SK-N-SH treated with all-trans-retinoic acid at 6 μM for 48 hours (cell line): Measurements from ENCODE around the gene SNAPC3.
"Not testable (repeated sequence)": the region's sequence is repeated elsewhere in the genome, so short reads cannot be mapped to it uniquely, and the experiment has no call there.

ENCODE experiments used
- ARNTL ChIP-seq: fragments of 450-650 bp; formaldehyde crosslinking; IDR thresholded peaks from 2 replicates; pipeline ENCODE4 v1.5.0; 2020; ENCODE audit warnings: low read depth, mild to moderate bottlenecking, moderate library complexity, borderline replicate concordance
- CREB5 ChIP-seq: fragments of 250-450 bp; sonication (Bioruptor Pico); IDR thresholded peaks from 2 replicates; pipeline ENCODE4 v1.5.1; 2020; ENCODE audit warnings: low read depth, mild to moderate bottlenecking, moderate library complexity
- OSR1 ChIP-seq: fragments of 250-450 bp; sonication (Bioruptor Pico); IDR thresholded peaks from 2 replicates; pipeline ENCODE4 v1.8.0; 2022; ENCODE audit warnings: moderate library complexity, mild to moderate bottlenecking, inconsistent platforms
- PATZ1 ChIP-seq: fragments of 250-450 bp; sonication (Bioruptor Pico); IDR thresholded peaks from 2 replicates; pipeline ENCODE4 v1.8.0; 2020; ENCODE audit warnings: mild to moderate bottlenecking, moderate library complexity, borderline replicate concordance
- POU6F1 ChIP-seq: fragments of 250-450 bp; sonication (Bioruptor Pico); IDR thresholded peaks from 2 replicates; pipeline ENCODE4 v1.8.0; 2021; ENCODE audit warnings: low read depth, mild to moderate bottlenecking, moderate library complexity, borderline replicate concordance
- PPARA ChIP-seq: fragments of 250-450 bp; sonication (Bioruptor Pico); IDR thresholded peaks from 2 replicates; pipeline ENCODE4 v1.5.0; 2020; ENCODE audit warnings: mild to moderate bottlenecking, borderline replicate concordance
- RARB ChIP-seq: fragments of 250-450 bp; sonication (Bioruptor Pico); IDR thresholded peaks from 2 replicates; pipeline ENCODE4 v1.8.0; 2021; ENCODE audit warnings: mild to moderate bottlenecking, moderate library complexity
- TOX ChIP-seq: fragments of 250-450 bp; sonication (Bioruptor Pico); IDR thresholded peaks from 2 replicates; pipeline ENCODE4 v1.8.0; 2021; ENCODE audit warnings: mild to moderate bottlenecking, moderate library complexity, borderline replicate concordance
- TSHZ2 ChIP-seq: fragments of 250-450 bp; sonication (Bioruptor Pico); IDR thresholded peaks from 2 replicates; pipeline ENCODE4 v1.5.0; 2020; ENCODE audit warnings: mild to moderate bottlenecking, moderate library complexity
- ZFP3 ChIP-seq: fragments of 250-450 bp; sonication (Bioruptor Pico); IDR thresholded peaks from 2 replicates; pipeline ENCODE4 v1.5.0; 2020; ENCODE audit warnings: mild to moderate bottlenecking, moderate library complexity
- ZFP30 ChIP-seq: fragments of 450-650 bp; formaldehyde crosslinking; IDR thresholded peaks from 2 replicates; pipeline ENCODE4 v1.5.0; 2022; ENCODE audit warnings: mild to moderate bottlenecking, moderate library complexity
- ZNF565 ChIP-seq: fragments of 450-650 bp; formaldehyde crosslinking; conservative IDR thresholded peaks from 2 replicates; pipeline ENCODE4 v1.5.0; 2020; ENCODE audit warnings: low read depth, mild to moderate bottlenecking, moderate library complexity
- ZNF8 ChIP-seq: fragments of 450-650 bp; formaldehyde crosslinking; IDR thresholded peaks from 2 replicates; pipeline ENCODE4 v1.5.0; 2020; ENCODE audit warnings: mild to moderate bottlenecking, moderate library complexity

GRCh38 chr9:15379317-15379716 lies 43.4 kb upstream of the SNAPC3 start:
- TF ChIP-seq PATZ1 (CRISPR knock-in tag); TOX (CRISPR knock-in tag); ZNF565 (CRISPR knock-in tag); RARB (CRISPR knock-in tag); PPARA (CRISPR knock-in tag); ZFP3; ZFP30 (CRISPR knock-in tag); ARNTL (CRISPR knock-in tag); POU6F1; ZNF8 (CRISPR knock-in tag); CREB5 (CRISPR knock-in tag); TSHZ2; OSR1 (CRISPR knock-in tag): not testable (repeated sequence)
